HS-27A (cell line): ENCODE results near the gene DGCR2.

Source experiments
- DNase-seq: peaks from one replicate; pipeline ENCODE4 v3.0.0-alpha.2; 2012; ENCODE audit warnings: low read depth, missing footprints

Gene DGCR2

GRCh38 chr22:19127329-19128008, 5.3 kb upstream of the DGCR2 start:
- no peak for DNase-seq

DNA sequence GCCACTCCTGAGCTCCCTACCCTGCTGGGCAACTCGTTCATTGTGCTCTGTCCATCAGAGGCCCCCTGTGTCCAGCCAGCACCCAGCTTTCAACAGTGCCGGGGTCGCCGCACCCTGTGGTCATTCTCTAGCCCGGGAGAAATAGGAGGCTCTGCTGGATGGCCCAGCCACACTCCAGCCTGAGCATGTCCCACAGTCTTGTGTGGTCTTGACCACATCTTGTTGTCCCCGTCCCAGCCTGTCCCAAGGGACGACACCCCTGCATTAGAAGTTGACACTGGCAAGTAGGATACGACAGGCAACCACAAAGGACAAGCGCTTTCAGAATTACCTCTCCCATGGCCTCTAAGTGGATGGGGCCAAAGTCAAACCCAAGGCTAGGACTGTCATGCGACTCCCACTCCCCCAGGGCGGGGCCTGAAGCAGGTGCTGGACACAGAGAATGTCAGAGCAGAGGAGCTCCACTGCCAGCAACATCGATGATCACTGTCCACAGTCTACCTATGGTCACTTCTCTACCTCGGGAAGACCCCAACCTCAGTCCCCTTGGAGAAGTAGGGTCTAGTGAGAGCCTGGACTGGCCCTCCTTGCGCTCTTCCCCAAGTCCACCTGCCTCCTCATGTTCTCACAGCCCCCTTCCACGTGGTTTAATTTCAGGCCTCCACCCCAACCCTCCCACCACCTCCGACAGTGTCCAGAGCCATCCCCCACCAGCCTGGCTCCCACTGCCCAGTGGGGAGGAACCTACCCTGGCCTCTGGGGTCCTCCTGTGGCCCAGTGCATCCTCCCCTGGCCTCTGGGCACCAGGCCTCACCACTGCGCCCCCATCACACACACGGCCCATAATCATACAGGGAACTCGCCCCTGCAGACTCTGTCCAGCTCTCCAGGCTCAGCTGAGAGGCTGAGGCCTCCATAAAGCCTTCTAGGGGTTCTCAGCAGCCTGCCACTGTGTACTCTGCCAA, 4.4 kb upstream of the DGCR2 start:
- DNase-seq, result no peak

DNA sequence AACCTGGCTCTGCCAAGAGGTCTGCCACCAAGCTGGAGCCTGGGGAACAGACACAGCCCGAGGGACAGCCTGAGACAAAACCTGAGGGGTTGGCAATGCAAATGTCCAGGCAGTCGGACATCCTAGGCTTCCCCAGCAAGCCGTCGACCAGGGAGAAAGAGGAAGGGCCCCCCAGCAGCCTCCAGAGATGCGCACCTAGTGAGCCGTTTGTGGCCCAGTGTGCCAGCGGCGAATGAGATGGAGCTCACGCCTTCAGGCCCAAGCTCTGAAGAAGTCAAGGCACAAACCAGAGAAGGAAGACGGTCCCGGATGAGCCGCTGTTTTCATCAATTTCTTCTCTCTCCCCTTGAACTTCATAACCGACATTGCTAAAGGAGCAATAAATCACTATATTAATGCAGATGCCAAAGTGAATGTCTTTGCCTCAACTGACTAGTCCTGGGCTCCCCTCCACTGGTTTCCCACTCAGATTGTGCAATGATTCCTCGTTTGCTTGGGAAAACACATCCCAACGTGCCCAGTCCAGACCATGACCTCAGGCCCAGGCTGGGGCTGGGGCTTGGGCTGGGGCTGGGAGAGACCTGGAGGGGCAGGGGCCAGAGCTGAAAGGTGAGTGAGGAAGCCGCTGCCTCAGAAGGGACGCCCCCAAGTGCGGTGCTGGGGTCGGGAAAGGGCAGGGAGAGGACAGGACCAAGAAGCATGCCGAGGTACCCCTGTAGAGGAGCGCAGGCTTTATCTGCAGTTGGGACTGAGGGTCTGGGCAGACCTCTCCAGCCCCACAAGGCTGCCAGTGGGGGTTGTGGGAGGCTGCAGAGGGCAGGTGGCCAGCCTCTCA, 3.5 kb upstream of the DGCR2 start:
- no peak for DNase-seq

GRCh38 chr22:19125011-19125410, 2.8 kb upstream of the DGCR2 start:
- DNase-seq, result no peak

- no peak for DNase-seq
Measured at GRCh38 chr22:19124377-19124776, 2.2 kb upstream of the DGCR2 start.

DNA sequence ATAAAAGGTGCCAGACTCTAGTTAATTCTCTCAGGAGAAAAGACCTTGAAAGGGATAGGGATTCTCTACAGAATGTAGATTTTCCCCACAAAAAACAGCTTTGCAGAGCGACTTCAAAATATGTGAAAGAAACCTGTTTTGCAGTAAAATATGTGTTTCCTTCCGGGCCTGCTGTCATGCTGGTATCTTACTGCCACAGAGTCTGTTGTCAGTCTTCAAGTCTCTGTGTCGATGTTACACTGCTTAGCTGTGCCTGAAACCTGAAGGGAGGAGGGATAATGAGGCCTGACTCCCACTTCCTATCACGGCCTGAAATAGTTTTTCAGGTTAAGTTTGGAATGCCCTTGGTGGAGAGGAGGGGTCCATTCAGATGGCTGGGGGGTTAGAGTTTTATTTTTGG, 1.7 kb upstream of the DGCR2 start:
- DNase-seq, result no peak

- no peak for DNase-seq
Measured at GRCh38 chr22:19122752-19123492, 710 bp upstream of the DGCR2 start.

GRCh38 chr22:19121631-19122142, 525 bp downstream of the DGCR2 start:
- no peak for DNase-seq

DNA sequence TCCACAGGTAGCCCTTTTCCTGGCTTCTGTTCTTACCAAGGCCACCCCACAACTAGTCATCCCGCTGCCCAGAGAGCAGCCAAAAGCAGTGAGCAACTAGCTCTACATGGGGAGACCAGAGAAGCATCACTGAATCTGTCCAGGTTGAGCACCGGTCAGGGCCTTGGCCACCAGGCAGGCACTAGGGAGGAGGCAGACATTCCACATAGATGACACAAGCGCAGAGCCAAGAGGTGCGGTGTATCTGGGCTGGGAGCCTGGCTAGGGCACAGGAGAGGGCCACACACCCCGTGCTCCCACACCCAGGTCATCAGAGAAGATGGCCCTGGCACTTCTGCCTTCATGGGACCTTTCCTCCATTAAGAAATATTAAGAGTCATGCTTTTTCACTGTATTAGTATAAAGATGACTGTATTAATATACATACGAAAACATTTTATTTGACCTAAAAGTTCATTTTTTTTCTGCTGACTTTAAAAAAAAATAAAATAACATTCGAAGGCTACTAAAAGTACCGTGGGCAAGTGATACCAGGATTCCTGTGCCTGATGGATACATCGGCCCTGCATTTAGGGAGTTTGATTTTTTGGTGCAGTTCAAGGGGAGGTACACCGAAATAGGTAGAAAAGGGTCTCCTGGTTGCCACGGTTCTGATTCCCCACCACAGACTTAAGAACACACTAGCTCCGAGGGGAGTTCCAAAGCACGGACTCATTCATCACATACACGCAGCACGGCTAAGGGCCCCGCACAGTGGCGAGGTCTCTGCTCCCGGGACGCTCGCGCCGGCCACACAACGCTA, 1.2 kb downstream of the DGCR2 start:
- DNase-seq, result no peak

DNA sequence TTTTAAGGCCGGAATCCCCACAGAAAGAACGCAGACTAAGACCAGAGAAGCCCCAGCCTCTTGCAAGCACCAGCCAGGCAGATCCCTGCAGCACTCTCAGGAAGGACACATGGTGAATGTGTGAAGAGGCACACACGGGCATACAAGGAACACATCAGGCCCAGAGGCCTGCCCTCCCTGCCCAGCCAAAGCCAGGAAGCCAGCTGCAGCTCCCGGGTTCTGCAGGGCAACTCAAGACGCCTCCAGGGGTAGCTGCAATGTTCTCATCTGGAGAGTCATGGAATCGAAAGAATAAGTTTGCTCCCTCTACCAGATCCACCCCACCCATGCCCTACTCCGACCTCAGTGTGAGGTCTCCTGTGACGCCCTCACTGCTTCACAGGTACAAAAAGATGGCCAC, 2.3 kb downstream of the DGCR2 start:
- DNase-seq, result no peak

DNA sequence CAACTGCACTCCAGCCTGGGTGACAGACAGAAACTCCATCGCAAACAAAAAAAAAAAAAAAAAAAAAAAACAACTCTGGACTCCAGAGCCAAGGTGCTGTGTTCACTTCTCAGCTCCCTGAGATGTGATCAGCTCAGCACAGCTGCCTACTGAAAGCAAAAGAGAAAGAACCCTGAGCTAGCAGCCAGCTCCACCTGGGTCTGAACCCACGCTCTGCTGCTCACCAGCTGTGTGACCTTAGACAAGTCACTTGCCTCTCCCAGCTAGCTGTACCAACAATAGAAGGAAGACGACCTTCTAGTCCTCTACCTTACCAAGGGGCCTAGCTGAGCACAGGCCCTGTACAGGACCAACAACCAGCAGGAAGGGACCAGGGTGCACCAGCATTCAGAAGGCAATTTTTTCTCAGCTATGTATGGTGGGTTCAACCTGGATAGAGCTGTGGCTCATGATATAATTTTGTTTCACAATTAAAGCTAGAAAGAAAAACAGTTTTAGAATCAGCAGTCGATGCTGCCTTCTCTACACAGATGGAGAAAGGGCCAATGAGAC, 3.8 kb downstream of the DGCR2 start:
- no peak for DNase-seq

- no peak for DNase-seq
Measured at GRCh38 chr22:19117111-19117512, 5.1 kb downstream of the DGCR2 start.

DNA sequence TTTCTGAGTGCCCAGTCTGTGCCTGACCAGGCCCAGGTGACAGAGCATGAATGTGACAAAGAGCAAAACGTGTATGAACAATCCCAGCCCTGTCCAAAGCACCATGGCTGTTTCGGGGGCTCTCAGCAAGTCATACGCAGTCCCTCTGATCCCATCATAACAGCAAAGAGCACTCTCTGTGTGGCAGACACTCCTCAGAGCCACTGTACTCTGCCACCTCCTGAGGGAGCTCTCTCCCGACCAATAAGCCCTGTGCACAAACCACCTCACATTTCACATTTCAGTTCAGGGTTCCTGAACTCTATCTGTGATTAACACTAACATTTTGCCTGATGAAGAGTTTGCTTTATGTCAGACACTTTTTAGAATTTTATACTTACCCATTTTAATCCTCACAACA, 6.6 kb downstream of the DGCR2 start:
- no peak for DNase-seq

GRCh38 chr22:19114984-19115552, 7.1 kb downstream of the DGCR2 start:
- DNase-seq, result no peak

- DNase-seq, result no peak
Measured at GRCh38 chr22:19113429-19113828, 8.8 kb downstream of the DGCR2 start.

DNA sequence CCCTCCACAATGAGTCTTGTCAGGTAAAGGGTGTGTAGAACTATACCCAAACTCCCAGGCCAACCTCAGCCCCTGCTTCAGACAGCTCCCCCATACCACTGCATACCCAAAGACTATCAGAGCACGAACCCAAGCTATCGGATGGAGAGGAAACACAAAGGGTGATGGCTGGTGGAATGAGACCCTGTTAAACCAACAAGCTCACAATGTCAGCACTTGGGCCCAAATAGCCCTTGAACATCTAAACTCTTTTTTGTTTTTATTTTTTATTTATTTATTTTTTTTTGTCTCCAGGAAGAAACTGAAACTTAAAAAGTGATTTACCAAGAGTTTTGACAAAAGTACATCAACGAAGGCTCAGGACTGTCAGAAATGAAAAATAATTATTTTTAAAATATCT, 10.6 kb downstream of the DGCR2 start:
- DNase-seq, result no peak

GRCh38 chr22:19111140-19111539, 11.1 kb downstream of the DGCR2 start:
- no peak for DNase-seq

GRCh38 chr22:19110646-19111045, 11.6 kb downstream of the DGCR2 start:
- DNase-seq, result no peak

GRCh38 chr22:19110064-19110458, 12.2 kb downstream of the DGCR2 start:
- no peak for DNase-seq
